Renal pelvis (tissue), 4 donors: ENCODE measurements around the gene MTPN. TPM values are rescaled to one million over a fixed set of nuclear protein-coding genes. Genes with fewer than 3 reads are reported as not detected.
A peak's percentile ranks its signal among the peaks of the same experiment; 100 is the strongest.

Experiments used
- DNase-seq: peaks from one replicate; pipeline ENCODE4 v3.0.0-alpha.2; 2013
- polyA plus RNA-seq, 3 donors: library from polyadenylated mRNA; unstranded; fragments of 120-200 nt; gene quantifications; one replicate each; pipeline ENCODE4 v1.2.1, GENCODE V29; 2013; ENCODE audit not compliant: insufficient read length in 3 of 3

Gene MTPN
- polyA plus RNA-seq, 3 donors: 144 to 151 (median 147) TPM

GRCh38 chr7:135962802-135963201 lies 14.4 kb downstream of the MTPN start:
- no peak for DNase-seq

- no peak for DNase-seq
Observed at GRCh38 chr7:135960709-135961451, 16.3 kb downstream of the MTPN start.

DNA sequence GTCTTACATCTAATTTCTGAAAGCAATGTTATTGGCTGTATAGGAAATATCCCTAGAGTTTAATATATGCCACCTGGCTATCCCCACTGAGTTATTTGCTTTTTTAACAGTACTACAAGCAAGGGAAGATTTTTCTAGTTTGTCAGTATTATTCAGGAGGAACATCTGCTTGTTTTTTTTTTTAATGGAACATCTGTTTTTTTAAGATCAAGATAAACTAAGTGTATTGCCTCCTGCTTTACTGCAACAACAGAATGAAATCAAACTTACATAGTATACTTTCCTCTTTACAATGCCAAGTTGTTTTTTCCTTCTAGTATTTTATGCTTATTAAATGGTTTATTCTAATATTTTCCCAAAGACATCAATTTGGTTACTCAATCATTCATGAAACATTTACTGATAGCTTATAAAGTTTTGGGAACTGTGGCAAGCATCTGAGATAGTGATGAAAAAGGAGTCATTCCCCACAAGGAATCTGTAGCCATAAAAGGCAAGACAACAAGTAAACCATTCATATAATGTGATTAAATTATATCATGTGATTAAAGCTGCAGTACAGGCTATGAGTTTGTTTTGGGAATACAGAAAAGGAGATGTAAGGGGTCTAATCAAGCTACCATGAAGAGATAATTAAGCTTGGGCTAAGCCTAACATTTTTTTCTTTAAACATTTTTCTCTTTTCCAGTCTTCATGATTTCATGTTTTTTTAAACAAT lies 17.4 kb downstream of the MTPN start:
- no peak for DNase-seq

DNA sequence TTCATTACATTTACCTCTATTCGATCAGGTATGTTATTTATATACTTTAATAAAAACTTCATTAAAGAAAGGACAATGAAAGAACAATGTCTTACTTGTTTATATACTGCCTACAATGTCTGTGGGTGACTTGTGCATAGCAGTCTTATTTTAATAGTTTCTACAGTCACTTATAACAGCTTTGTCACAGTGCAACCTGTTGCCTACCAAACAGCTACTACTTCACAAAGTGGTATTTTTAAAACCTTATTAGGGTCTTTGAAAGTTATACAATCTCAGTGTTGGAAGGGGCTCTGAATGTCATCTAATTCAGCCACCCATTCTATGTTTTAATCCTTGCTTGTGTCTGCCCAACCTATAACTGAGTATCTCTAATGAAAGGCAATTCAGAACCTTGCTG lies 19.0 kb downstream of the MTPN start:
- DNase-seq: no peak

GRCh38 chr7:135957627-135958026 lies 19.5 kb downstream of the MTPN start:
- DNase-seq: no peak

DNA sequence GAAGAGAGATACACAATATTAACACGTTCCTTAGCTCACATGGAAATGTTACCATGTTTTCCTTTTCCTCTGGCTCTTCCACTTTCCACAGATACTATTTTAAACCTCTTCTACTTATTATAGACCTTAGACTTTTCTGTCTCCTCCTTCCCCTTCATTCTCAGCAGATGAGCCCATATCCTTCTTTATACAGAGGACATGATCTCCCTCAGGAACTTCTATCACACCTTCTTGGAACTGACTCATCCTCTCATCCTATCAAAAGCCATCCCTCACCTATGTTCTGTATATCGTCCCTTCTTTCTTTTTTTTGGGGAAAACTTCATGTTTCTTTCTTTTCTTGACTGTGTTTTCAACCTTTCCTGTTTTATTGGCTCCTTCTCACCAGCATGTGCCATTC lies 20.8 kb downstream of the MTPN start:
- no peak for DNase-seq

DNA sequence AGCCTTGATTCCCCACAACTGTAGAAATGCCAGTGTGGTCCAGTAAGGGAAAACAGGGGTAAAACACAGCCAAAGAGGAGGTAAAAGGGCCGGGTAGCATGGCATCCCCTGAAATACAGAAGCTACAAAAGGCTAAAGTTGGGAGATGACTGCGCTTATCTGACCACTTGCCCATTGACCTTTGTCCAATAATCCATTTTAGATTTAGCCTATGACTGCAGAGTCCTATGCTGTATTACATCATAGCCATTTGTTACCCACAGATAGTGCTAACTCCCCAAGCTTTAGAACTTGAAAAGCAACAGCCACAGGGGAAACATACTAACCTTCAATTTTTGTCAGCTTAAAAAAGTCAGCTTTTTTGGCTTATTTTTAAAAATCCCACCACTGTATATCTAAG lies 26.2 kb downstream of the MTPN start:
- DNase-seq: no peak

GRCh38 chr7:135950429-135950828 lies 26.7 kb downstream of the MTPN start:
- no peak for DNase-seq

DNA sequence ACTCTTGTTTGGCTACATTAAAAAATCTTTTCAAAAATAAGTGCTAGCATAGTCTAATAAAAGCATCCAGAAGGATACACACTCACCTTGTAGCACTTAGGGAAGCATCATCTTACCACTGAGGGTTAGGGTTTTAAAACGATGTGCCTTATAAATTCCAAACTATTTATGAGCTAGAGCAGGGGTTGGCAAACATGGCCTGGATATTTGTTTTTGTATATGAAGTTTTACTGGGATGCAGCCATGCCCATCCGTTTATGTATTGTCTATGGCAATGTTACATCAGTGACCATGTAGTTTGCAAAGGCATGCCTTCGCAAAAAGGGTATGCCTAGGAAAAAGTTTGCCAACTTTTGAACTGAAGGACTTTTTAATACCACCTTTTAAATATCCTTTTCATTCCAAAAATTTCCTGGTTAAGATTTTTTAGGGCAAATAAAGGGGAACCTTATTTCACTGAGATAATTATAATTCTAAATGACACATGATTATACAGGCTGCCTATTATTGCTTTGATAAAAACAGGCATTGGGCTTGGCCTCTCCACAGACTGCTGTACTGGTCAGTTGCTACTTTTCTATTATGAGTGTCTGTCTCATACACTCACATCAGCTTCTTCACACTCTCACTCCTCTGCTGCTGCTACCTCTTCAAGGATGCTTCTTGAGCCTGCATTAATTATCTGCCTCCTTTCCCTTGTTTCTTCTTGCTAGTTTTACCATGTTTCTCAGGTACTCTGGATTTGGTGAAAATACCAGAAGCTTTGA lies 30.7 kb downstream of the MTPN start:
- DNase-seq: no peak

DNA sequence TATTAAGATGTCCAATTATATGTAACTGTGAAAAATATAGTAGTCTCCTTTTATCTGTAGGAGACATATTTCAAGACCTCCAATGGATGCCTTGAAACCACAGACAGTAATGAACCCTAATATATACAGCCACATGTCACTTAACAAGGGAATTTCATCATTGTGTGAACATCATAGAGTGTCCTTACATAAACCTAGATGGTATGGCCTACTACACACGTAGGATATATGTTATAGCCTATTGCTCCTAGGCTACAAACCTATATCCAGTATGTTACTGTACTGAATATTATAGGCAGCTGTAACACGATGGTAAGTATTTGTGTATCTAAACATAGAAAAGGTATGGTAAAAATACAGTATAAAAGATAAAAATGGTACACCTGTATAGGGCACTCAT lies 32.4 kb downstream of the MTPN start:
- DNase-seq: no peak

DNA sequence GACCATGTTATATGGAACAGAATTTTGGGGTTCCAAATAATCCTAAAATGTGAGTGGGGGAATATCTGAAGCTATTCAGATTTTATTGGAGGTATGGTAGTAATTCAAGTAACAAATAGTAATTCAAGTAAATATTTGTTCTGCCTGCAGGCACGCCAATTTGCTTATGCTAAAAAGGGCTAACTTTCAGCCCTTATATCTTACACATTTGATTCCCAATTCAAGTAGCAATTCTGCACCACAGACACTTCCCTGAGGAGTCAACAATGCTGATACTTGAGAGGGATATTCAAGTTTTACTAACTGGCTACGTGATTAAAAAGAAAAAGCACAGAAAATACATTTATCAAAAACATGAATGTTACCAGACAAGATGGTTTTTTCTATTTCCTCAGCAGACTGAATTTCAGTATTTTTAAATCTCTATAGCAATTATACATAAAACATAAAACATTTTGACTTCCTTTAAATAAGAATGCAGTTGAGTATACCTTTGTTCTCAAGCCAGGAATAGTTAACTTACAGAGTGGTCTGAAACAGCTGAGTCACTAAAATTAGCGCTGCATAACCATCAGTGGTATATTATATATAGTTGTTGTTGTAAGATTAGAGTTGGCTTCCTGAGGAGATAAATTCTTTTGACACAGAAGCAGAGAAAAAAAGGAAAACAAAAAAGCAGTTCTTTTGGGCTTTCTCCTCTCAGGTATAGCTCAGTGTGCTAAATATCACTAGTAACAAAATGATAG lies 33.9 kb downstream of the MTPN start:
- DNase-seq: peak; percentile 24

DNA sequence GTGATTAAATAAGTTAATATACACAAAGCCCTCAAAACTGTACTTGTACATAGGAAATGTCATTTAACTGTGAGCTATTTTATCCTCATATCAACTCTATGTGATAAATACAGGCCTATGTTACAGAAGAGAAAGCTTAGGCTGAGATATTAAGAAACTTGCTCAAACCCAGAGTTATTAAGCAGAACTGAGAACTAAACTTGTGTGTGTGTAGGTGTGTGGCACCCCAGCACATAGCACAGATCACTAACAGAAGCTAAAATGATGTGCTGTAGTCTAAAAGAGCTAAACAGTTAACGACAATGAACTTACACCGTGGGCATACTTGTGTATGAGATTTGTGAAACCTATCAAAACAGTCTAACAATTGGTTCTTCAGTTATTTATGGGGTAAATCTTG lies 34.5 kb downstream of the MTPN start:
- no peak for DNase-seq

DNA sequence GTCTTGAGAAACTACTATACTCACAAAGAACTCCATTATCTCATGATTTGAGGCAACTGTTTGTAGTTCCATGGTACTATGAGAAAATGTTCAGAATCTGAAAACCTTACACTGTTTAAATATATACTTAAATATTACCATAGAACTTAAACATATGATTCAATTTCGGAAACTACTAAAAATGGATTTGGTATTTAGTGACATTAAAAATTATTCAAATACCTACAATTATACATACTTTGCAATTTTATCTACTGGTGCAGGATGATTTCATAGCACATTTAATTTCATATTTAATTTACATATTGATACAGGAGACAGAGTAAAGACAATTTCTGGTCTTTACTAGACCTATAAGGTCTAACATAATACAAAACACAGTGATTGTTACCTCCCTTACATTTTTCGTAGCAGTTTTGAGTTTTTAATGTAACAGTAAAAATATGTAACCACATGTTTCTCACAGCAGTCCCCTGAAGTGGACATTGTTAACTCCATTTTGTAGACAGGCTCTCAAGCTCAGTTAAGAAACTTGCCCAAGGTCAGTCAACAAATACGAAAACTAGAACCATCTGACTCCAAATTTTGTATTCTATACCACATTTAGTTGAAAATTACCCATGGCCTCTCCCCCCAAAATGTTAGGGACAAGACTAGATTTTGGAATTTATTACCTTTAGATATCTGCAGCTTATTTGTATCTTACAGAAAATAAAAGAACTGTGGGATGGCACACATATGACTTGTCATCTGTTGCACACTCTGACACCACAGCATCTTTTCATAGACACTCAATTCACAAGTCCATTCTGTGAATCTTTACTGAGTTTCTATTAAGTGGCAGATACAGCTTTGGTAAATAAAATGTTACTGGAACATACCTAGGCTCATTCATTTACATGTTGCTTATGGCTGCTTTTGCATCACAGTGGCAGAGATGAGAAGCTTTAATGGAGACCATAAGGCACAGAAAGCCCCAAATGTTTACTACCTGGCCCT lies 36.8 kb downstream of the MTPN start:
- no peak for DNase-seq

- DNase-seq: no peak
Observed at GRCh38 chr7:135939261-135939812, 37.8 kb downstream of the MTPN start.

GRCh38 chr7:135938563-135938962 lies 38.6 kb downstream of the MTPN start:
- no peak for DNase-seq

GRCh38 chr7:135938086-135938485 lies 39.1 kb downstream of the MTPN start:
- DNase-seq: no peak

DNA sequence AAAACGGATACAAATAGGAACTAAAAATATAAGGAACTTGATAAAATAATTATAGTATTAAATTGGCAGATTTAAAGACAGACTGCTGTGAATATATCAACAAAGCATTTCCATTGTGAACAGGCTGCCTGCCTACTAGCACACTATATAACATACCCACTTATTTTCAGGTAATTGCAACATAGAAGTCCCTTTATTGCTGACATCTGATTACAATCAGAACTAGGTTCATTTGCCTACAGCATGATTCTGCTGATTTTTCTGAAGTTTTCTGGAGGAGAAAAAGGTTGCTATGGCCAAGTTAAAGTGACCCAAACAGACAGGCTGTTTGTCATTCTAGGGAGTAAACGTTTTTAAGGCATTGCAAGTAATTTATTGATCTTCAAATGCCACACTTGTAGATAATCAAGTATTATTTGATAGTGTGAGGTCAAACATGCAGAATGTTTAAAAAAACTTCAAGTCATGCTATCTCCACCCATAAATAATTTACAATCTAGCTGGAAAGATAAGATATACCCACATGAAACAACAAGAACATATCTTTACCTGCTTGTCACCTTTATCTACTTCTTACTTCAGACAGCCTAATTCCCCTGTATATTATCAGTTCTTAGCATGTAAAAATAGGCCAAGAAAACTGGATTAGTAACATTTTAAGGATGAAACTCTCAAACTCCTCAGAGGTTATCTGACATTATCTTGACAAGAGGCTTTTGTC lies 40.5 kb downstream of the MTPN start:
- DNase-seq: no peak

DNA sequence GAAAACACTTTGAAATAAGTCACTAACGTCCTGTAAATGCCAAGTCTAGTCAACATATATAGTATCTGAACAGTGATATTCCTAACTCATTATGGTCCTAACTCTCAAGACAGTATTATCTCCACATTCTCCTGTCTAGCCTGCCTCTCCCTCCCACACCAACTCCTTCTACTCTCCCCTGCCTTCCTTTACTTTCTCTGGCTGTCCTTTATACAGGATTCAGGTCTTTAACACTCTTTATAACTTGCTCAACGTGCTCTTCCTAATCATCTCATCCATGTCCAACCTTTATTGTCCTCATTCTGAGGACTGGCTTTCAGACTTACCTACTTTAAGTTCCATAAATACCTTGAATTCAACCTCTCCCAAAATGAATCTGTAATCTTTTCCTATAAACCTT lies 42.5 kb downstream of the MTPN start:
- DNase-seq: no peak

DNA sequence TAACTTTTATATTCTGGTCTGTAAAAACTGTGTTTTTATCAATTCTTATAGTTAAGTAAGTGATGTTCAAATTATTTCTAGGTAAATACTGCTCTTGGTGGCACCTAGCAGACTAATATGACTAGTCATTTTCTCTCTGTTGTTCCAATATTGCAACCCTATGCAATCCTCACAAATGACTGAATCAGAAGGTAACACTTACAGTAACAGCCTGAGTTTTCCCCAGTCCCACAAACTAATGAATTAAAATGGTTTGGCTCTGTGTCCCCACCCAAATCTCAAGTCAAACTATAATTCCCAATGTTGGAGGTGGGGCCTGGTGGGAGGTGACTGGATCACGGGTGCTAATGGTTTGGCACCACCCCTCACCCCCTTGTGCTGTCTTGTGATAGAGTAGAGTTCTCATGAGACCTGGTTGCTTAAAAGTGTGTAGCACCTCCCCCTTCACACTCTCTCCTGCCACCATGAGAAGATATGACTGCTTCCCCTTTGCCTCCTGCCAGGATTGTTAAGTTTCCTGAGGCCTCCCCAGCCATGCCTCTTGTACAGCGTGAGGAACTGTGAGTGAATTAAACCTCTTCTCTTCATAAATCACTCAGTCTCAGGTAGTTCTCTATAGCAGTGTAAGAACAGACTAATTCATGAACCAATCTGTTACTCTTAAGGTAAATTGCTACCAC lies 43.5 kb downstream of the MTPN start:
- no peak for DNase-seq
